Activated T-cell treated with anti-CD3 and anti-CD28 coated beads, Interleukin-2, amount 50 U/mL, for 72 hours (primary cell): ENCODE measurements around the gene CAVIN3. TPM values are rescaled to one million over a fixed set of nuclear protein-coding genes. Genes with fewer than 3 reads are reported as not detected.
"Not testable (repeated sequence)": the region's sequence is repeated elsewhere in the genome, so short reads cannot be mapped to it uniquely, and the experiment has no call there.

Source experiments
- ATAC-seq, 2 donors: fragments of 150-1000 bp; cut with Tn5 transposase; replicated peaks in 1 of 2; 2 replicates each; pipeline ENCODE4 v1.10.0; 2021; ENCODE audit warnings: moderate library complexity in 2 of 2, mild to moderate bottlenecking in 1 of 2
- DNase-seq, 2 donors: peaks; one replicate each; pipeline ENCODE4 v3.0.0; 2021 to 2022; ENCODE audit warnings: mixed read lengths in 1 of 2
- H3K27ac Mint-ChIP-seq: one replicate; pipeline ENCODE4 v1.8.0; 2022; ENCODE audit warnings: mild to moderate bottlenecking, moderate library complexity, mixed read lengths
- H3K27me3 Mint-ChIP-seq: one replicate; pipeline ENCODE4 v1.8.0; 2022; ENCODE audit warnings: low read depth, mixed read lengths
- H3K36me3 Mint-ChIP-seq, 2 donors: one replicate each; pipeline ENCODE4 v1.8.0; 2022; ENCODE audit warnings: mixed read lengths in 2 of 2, mild to moderate bottlenecking in 1 of 2; ENCODE audit not compliant: insufficient read depth in 2 of 2
- H3K4me1 Mint-ChIP-seq: one replicate; pipeline ENCODE4 v1.8.0; 2022; ENCODE audit warnings: low read depth, mixed read lengths
- H3K4me3 Mint-ChIP-seq, 2 donors: one replicate each; pipeline ENCODE4 v1.8.0; 2022; ENCODE audit warnings: mild to moderate bottlenecking in 2 of 2, mixed read lengths in 2 of 2, moderate library complexity in 2 of 2
- H3K9me3 Mint-ChIP-seq, 2 donors: one replicate each; pipeline ENCODE4 v1.8.0; 2022; ENCODE audit warnings: mixed read lengths in 2 of 2
- total RNA-seq, 2 donors: library from RNA; stranded (reverse); gene quantifications; one replicate each; pipeline ENCODE4 v1.2.3, GENCODE V29; 2022

Gene CAVIN3
- total RNA-seq, 2 donors from 2014 or later = 12.0 to 15.1 TPM

DNA sequence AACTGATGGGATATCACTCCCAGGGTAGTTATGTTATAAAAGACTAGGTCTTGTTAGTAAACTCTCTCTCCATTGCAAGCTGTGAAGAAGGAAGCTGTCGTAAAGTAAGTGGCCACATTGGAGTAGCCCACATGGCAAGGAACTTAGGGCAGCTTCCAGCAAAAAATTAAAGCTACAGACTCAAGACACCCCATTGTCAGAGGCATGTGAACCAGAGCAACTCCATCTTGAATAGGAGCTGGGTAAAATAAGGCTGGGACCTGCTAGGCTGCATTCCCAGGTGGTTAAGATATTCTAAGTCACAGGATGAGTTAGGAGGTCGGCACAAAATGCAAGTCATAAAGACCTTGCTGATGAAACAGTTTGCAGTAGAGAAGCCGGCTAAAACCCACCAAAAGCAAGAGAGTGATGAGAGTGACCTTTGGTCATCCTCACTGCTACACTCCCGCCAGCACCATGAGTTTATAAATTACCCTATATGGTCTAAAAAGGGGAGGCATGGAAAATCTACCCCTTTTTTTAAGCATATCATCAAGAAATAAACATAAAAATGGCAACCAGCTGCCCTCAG lies 36.8 kb downstream of the CAVIN3 start:
- Mint-ChIP-seq H3K9me3 (no peaks in the 10 kb centered on the region), H3K27ac (no peak overlapping the region), H3K36me3 (no peaks in the 10 kb centered on the region), H3K27me3 (peaks cover 54% of the 10 kb centered on the region), H3K4me1 (no peaks in the 10 kb centered on the region), H3K4me3 (no peak overlapping the region)
- ATAC-seq (no peak), DNase-seq (no peak)

DNA sequence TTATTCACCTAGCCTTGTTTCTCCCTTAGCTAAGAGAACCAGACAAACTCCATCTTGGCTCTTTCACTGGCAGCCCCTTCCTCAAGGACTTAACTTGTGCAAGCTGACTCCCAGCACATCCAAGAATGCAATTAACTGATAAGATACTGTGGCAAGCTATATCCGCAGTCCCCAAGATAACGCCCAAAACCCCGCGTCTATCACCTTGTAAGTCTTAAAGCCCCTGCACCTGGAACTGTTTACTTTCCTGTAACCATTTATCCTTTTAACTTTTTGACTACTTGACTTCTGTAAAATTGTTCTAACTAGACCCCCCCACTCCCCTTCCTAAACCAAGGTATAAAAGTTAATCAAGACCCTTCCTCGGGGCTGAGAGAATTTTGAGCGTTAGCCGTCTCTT lies 39.5 kb downstream of the CAVIN3 start:
- H3K4me1 Mint-ChIP-seq, DNase-seq, ATAC-seq, H3K4me3 Mint-ChIP-seq, H3K27ac Mint-ChIP-seq, H3K36me3 Mint-ChIP-seq, H3K9me3 Mint-ChIP-seq: not testable (repeated sequence)
- H3K27me3 Mint-ChIP-seq = peaks cover 60% of the 10 kb centered on the region

GRCh38 chr11:6273188-6273587 lies 47.1 kb downstream of the CAVIN3 start:
- Mint-ChIP-seq H3K9me3 (no peaks in the 10 kb centered on the region), H3K4me3 (no peak overlapping the region), H3K27ac (no peak overlapping the region), H3K4me1 (no peaks in the 10 kb centered on the region), H3K36me3 (no peaks in the 10 kb centered on the region), H3K27me3 (peaks cover 60% of the 10 kb centered on the region)
- no peak for DNase-seq
- ATAC-seq = no peak

DNA sequence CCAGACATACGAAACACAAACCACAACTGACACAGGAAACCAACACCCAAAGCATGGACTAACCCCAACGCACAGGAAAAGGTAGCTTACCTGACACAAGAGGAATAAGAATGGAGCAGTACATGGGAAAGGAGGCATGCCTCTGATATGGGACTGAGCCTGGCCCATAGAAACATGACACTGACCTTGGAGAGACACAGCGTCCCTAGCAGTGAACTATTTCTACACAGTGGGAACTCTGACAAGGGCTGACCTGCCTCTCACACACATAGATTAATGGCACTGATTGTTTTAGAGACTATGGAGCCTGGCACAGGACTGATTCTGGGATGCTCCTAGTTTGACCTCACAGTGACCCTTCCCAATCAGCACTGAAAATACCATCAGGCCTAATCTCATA lies 48.7 kb downstream of the CAVIN3 start:
- ATAC-seq = no peak
- H3K4me3 Mint-ChIP-seq = no peak overlapping the region

GRCh38 chr11:6270584-6271246 lies 49.6 kb downstream of the CAVIN3 start:
- DNase-seq = no peak
- Mint-ChIP-seq H3K9me3 (no peaks in the 10 kb centered on the region), H3K4me3 (no peak overlapping the region), H3K36me3 (no peaks in the 10 kb centered on the region), H3K27ac (no peak overlapping the region), H3K27me3 (peaks cover 48% of the 10 kb centered on the region), H3K4me1 (no peaks in the 10 kb centered on the region)
- ATAC-seq = no peak

More for the DNA sequence above, 48.7 kb downstream of the CAVIN3 start:
- Mint-ChIP-seq H3K27ac (no peak overlapping the region), H3K36me3 (no peaks in the 10 kb centered on the region), H3K27me3 (peaks cover 50% of the 10 kb centered on the region), H3K9me3 (no peaks in the 10 kb centered on the region), H3K4me1 (no peaks in the 10 kb centered on the region)
- DNase-seq = no peak

GRCh38 chr11:6269994-6270393 lies 50.3 kb downstream of the CAVIN3 start:
- ATAC-seq (no peak), DNase-seq (no peak)
- H3K4me3 Mint-ChIP-seq = no peak overlapping the region
- H3K27ac Mint-ChIP-seq = no peak overlapping the region
- H3K9me3 Mint-ChIP-seq = no peaks in the 10 kb centered on the region
- no peaks in the 10 kb centered on the region for H3K36me3 Mint-ChIP-seq
- H3K27me3 Mint-ChIP-seq = peaks cover 48% of the 10 kb centered on the region
- H3K4me1 Mint-ChIP-seq = no peaks in the 10 kb centered on the region

Other genes starting within 250 kb of the CAVIN3 start
- not detected for gene OR56B4, start 212.8 kb downstream of the CAVIN3 start, total RNA-seq
- gene OR52B2, start 150.2 kb downstream of the CAVIN3 start, total RNA-seq = not detected
- gene OR52W1, start 121.3 kb downstream of the CAVIN3 start, total RNA-seq = not detected
- gene C11orf42, start 114.9 kb downstream of the CAVIN3 start, total RNA-seq = not detected
- 10 to 100 TPM; 22.8 to 26.8 TPM for gene FHIP1B, start 85.9 kb downstream of the CAVIN3 start, total RNA-seq
- under 1 TPM; 0.29 to 0.46 TPM for gene CNGA4, start 81.4 kb downstream of the CAVIN3 start, total RNA-seq
- gene CCKBR, start 60.7 kb downstream of the CAVIN3 start, total RNA-seq = not detected
- gene SMPD1, start 70.0 kb upstream of the CAVIN3 start, total RNA-seq = 10 to 100 TPM; 21.7 to 25.9 TPM
- gene APBB1, start 98.6 kb upstream of the CAVIN3 start, total RNA-seq = 10 to 100 TPM; 42.0 to 63.8 TPM
- gene HPX, start 120.5 kb upstream of the CAVIN3 start, total RNA-seq = 1 to 10 TPM; 1.2 to 1.6 TPM
- gene TRIM3, start 153.4 kb upstream of the CAVIN3 start, total RNA-seq = 1 to 10 TPM; 8.4 to 9.2 TPM
- gene ARFIP2, start 160.8 kb upstream of the CAVIN3 start, total RNA-seq = 10 to 100 TPM; 45.9 to 48.2 TPM
- gene TIMM10B, start 161.0 kb upstream of the CAVIN3 start, total RNA-seq = 10 to 100 TPM; 32.7 to 35.1 TPM
- gene DNHD1, start 176.8 kb upstream of the CAVIN3 start, total RNA-seq = 10 to 100 TPM; 38.5 to 44.4 TPM